ENCODE data around the gene ZNF624. TPM values are rescaled to one million over a fixed set of nuclear protein-coding genes. Genes with fewer than 3 reads are reported as not detected.
"Not testable (repeated sequence)": the region's sequence is repeated elsewhere in the genome, so short reads cannot be mapped to it uniquely, and the experiment has no call there.

The ZNF624 gene
- 1 to 10 TPM; 4.6 to 5.2 TPM for total RNA-seq
- long read RNA-seq, donor 1, full-length matches to known transcripts, result 2 of 3 reads
- long read RNA-seq, donor 1, partial matches to known transcripts, result 0 of 3 reads
- long read RNA-seq, donor 1, other reads (novel, unspliced or antisense), result 1 of 3 reads
- long read RNA-seq, donor 2, result 0 reads

- intact Hi-C loops (cut with DNase I), result no loop called here
- peak; percentile 98 for DNase-seq (ENCODE audit: low spot score)
Measured at GRCh38 chr17:16653367-16654041, at the start of gene ZNF624. TSS of gene ZNF624 (minus strand) at chr17:16653850.

GRCh38 chr17:16697603-16698002 lies 44.0 kb upstream of the ZNF624 start:
- intact Hi-C loops (cut with DNase I); DNase-seq (ENCODE audit: low spot score): not testable (repeated sequence)

- DNase-seq (ENCODE audit: low spot score); intact Hi-C loops (cut with DNase I): not testable (repeated sequence)
Measured at GRCh38 chr17:16690447-16690846, 36.8 kb upstream of the ZNF624 start.

- DNase-seq (ENCODE audit: low spot score); intact Hi-C loops (cut with DNase I): not testable (repeated sequence)
Measured at GRCh38 chr17:16689731-16690281, 36.2 kb upstream of the ZNF624 start, which contains the start of gene CCDC144A. TSS of gene CCDC144A (plus strand) at chr17:16690241. CDS start at chr17:16690401, 160 bp downstream.

- intact Hi-C loops (cut with DNase I); DNase-seq (ENCODE audit: low spot score): not testable (repeated sequence)
Measured at GRCh38 chr17:16687151-16687550, 33.5 kb upstream of the ZNF624 start.

GRCh38 chr17:16686019-16686418 lies 32.4 kb upstream of the ZNF624 start:
- DNase-seq (ENCODE audit: low spot score); intact Hi-C loops (cut with DNase I): not testable (repeated sequence)

- DNase-seq (ENCODE audit: low spot score); intact Hi-C loops (cut with DNase I): not testable (repeated sequence)
Measured at GRCh38 chr17:16683290-16684138, 29.9 kb upstream of the ZNF624 start.

- intact Hi-C loops (cut with DNase I), result no loop called here
- DNase-seq (ENCODE audit: low spot score), result no peak
Measured at GRCh38 chr17:16676676-16677268, 23.1 kb upstream of the ZNF624 start.

GRCh38 chr17:16666907-16667636 lies 13.4 kb upstream of the ZNF624 start:
- DNase-seq (ENCODE audit: low spot score); intact Hi-C loops (cut with DNase I): not testable (repeated sequence)

- intact Hi-C loops (cut with DNase I); DNase-seq (ENCODE audit: low spot score): not testable (repeated sequence)
Measured at GRCh38 chr17:16666553-16666906, 12.9 kb upstream of the ZNF624 start.

GRCh38 chr17:16662936-16663335 lies 9.3 kb upstream of the ZNF624 start:
- intact Hi-C loops (cut with DNase I), result no loop called here
- DNase-seq (ENCODE audit: low spot score), result no peak

GRCh38 chr17:16661217-16661616 lies 7.6 kb upstream of the ZNF624 start:
- intact Hi-C loops (cut with DNase I), result no loop called here
- no peak for DNase-seq (ENCODE audit: low spot score)

- intact Hi-C loops (cut with DNase I), result no loop called here
- DNase-seq (ENCODE audit: low spot score), result no peak
Measured at GRCh38 chr17:16652847-16653366, 743 bp downstream of the ZNF624 start.

- intact Hi-C loops (cut with DNase I), result no loop called here
- DNase-seq (ENCODE audit: low spot score), result no peak
Measured at GRCh38 chr17:16652252-16652651, 1.4 kb downstream of the ZNF624 start.

- DNase-seq (ENCODE audit: low spot score), result no peak
- intact Hi-C loops (cut with DNase I), result no loop called here
Measured at GRCh38 chr17:16649585-16649984, 4.1 kb downstream of the ZNF624 start.

- no peak for DNase-seq (ENCODE audit: low spot score)
- intact Hi-C loops (cut with DNase I), result no loop called here
Measured at GRCh38 chr17:16639438-16639837, 14.2 kb downstream of the ZNF624 start.

- DNase-seq (ENCODE audit: low spot score), result no peak
- intact Hi-C loops (cut with DNase I), result loop anchor here in 1 of 2 donors (5.0 kb wide), 1 partner anchor 899 kb away; no protein-coding TSS in a partner anchor
Measured at GRCh38 chr17:16623282-16623681, 30.4 kb downstream of the ZNF624 start.

GRCh38 chr17:16622540-16623277 lies 30.9 kb downstream of the ZNF624 start:
- intact Hi-C loops (cut with DNase I), result loop anchor here in 1 of 2 donors (5.0 kb wide), 1 partner anchor 900 kb away; no protein-coding TSS in a partner anchor
- no peak for DNase-seq (ENCODE audit: low spot score)

Measured in posterior vena cava (tissue), 2 donors.